Prostate gland (tissue), 2 donors: ENCODE measurements around the gene TTYH1. TPM values are rescaled to one million over a fixed set of nuclear protein-coding genes. Genes with fewer than 3 reads are reported as not detected.
"Not testable (repeated sequence)": the region's sequence is repeated elsewhere in the genome, so short reads cannot be mapped to it uniquely, and the experiment has no call there.

ENCODE experiments used
- DNase-seq: peaks from one replicate; pipeline ENCODE4 v3.0.0-alpha.2; 2019; ENCODE audit warnings: low spot score
- H3K27ac ChIP-seq, 2 donors: fragments of 200-600 bp; sonication (generic); 2 replicates each; pipeline ENCODE4 v1.5.1; 2017 to 2019
- H3K27me3 ChIP-seq: fragments of 200-600 bp; sonication (generic); replicated peaks from 2 replicates; pipeline ENCODE4 v1.5.1; 2019; ENCODE audit not compliant: insufficient read depth
- H3K36me3 ChIP-seq, 2 donors: fragments of 200-600 bp; sonication (generic); 1 replicate in 1 of 2; 2 replicates in 1 of 2; pipeline versions ENCODE4 v1.5.1 to v1.8.1; 2017 to 2019
- H3K4me1 ChIP-seq: fragments of 200-600 bp; sonication (generic); replicated peaks from 2 replicates; pipeline ENCODE4 v1.5.1; 2019
- H3K4me3 ChIP-seq, 2 donors: fragments of 200-600 bp; sonication (generic); 2 replicates each; pipeline ENCODE4 v1.5.1; 2017 to 2019
- H3K9me3 ChIP-seq: fragments of 200-600 bp; sonication (generic); 2 replicates; pipeline ENCODE4 v1.5.1; 2017
- CTCF ChIP-seq, 4 experiments: fragments of 200-600 bp in 2 of 4; fragments of 450-650 bp in 2 of 4; sonication (generic) in 2 of 4; IDR thresholded peaks; 1 replicate in 3 of 4; 2 replicates in 1 of 4; pipeline ENCODE4 v1.5.1; 2016 to 2019; ENCODE audit warnings: antibody characterized with exemption in 4 of 4, mild to moderate bottlenecking in 2 of 4, moderate library complexity in 2 of 4
- POLR2A ChIP-seq: fragments of 450-650 bp; IDR thresholded peaks from one replicate; pipeline ENCODE4 v1.6.1; 2016; ENCODE audit warnings: antibody characterized with exemption, mild to moderate bottlenecking
- POLR2AphosphoS5 ChIP-seq: sonication (generic); formaldehyde crosslinking; IDR thresholded peaks from one replicate; pipeline ENCODE4 v1.6.1; 2017; ENCODE audit warnings: antibody characterized with exemption
- WGBS: methylation state at CpG from one replicate; pipeline ENCODE4 v1.1.5; 2018; 5-methylcytosine and 5-hydroxymethylcytosine counted together
- intact Hi-C: fragments of 100-400 bp; cut with DNase I; formaldehyde crosslinking; loops from one replicate; pipeline ENCODE4 v1.14.2; 2022
- total RNA-seq, 2 donors: library from RNA; depleted of rRNA; stranded (reverse); fragments of >200 nt; gene quantifications; one replicate each; pipeline ENCODE4 v1.1.0, GENCODE V29; 2016

Gene TTYH1
- total RNA-seq, 2 donors from 2014 or later, result 1.8 to 136 TPM

GRCh38 chr19:54373781-54374631, 41.3 kb upstream of the TTYH1 start:
- DNase-seq, result no peak
- 80% methylated on average over 16 of the region's 16 CpGs for WGBS

GRCh38 chr19:54375181-54375938, 39.9 kb upstream of the TTYH1 start:
- H3K9me3 ChIP-seq, intact Hi-C loops, H3K27me3 ChIP-seq, H3K27ac ChIP-seq, H3K4me3 ChIP-seq, DNase-seq, H3K4me1 ChIP-seq, H3K36me3 ChIP-seq: not testable (repeated sequence)
- 83% methylated on average over 28 of the region's 28 CpGs for WGBS

More at GRCh38 chr19:54373781-54374631, 41.3 kb upstream of the TTYH1 start:
- no peaks in the 10 kb centered on the region for H3K4me1 ChIP-seq
- no peaks in the 10 kb centered on the region for H3K9me3 ChIP-seq
- TF ChIP-seq POLR2A (no peak), POLR2AphosphoS5 (no peak), CTCF (IDR thresholded peaks at IDR 0.05) (no peak)
- intact Hi-C loops, result no loop called here
- H3K4me3 ChIP-seq, result no peak overlapping the region
- H3K27ac ChIP-seq, result no peak overlapping the region
- H3K36me3 ChIP-seq, result no peaks in the 10 kb centered on the region
- no peaks in the 10 kb centered on the region for H3K27me3 ChIP-seq

GRCh38 chr19:54376610-54377285, 38.5 kb upstream of the TTYH1 start:
- intact Hi-C loops, result no loop called here
- Histone ChIP-seq H3K4me1 (no peaks in the 10 kb centered on the region), H3K9me3 (no peaks in the 10 kb centered on the region), H3K27me3 (no peaks in the 10 kb centered on the region), H3K36me3 (no peaks in the 10 kb centered on the region), H3K27ac (no peak overlapping the region), H3K4me3 (no peak overlapping the region)
- WGBS, result 79% methylated on average over 11 of the region's 11 CpGs
- DNase-seq, result no peak
- TF ChIP-seq POLR2A, result no peak

- WGBS, result 41% methylated on average over 5 of the region's 5 CpGs
- Histone ChIP-seq H3K27ac (no peak overlapping the region), H3K9me3 (no peaks in the 10 kb centered on the region), H3K4me1 (no peaks in the 10 kb centered on the region), H3K4me3 (no peak overlapping the region), H3K36me3 (no peaks in the 10 kb centered on the region), H3K27me3 (no peaks in the 10 kb centered on the region)
- TF ChIP-seq CTCF (IDR thresholded peaks at IDR 0.05) (no peak), POLR2A (no peak), POLR2AphosphoS5 (no peak)
- intact Hi-C loops, result no loop called here
- DNase-seq, result no peak
These were observed 36.0 kb upstream of the TTYH1 start for GRCh38 chr19:54379187-54379678.

- H3K27ac ChIP-seq, result no peak overlapping the region
- no peak for TF ChIP-seq POLR2A
- H3K27me3 ChIP-seq, result no peaks in the 10 kb centered on the region
- no peak overlapping the region for H3K4me3 ChIP-seq
- no peaks in the 10 kb centered on the region for H3K36me3 ChIP-seq
- WGBS, result 88% methylated on average over 2 of the region's 2 CpGs
- H3K4me1 ChIP-seq, result no peaks in the 10 kb centered on the region
- no peak for DNase-seq
- no peaks in the 10 kb centered on the region for H3K9me3 ChIP-seq
- intact Hi-C loops, result no loop called here
These were observed 34.4 kb upstream of the TTYH1 start for GRCh38 chr19:54380897-54381296.

- 74% methylated on average over 13 of the region's 13 CpGs for WGBS
- H3K27me3 ChIP-seq, result not testable (repeated sequence)
These were observed 33.2 kb upstream of the TTYH1 start for GRCh38 chr19:54382041-54382440.

More at GRCh38 chr19:54382041-54382440, 33.2 kb upstream of the TTYH1 start:
- intact Hi-C loops, H3K4me1 ChIP-seq, H3K27ac ChIP-seq, H3K4me3 ChIP-seq, DNase-seq, H3K36me3 ChIP-seq, H3K9me3 ChIP-seq: not testable (repeated sequence)
